ENCODE results near the gene RFC2.

- TF ChIP-seq CTCF (IDR thresholded peaks at IDR 0.05; ENCODE audit: control extremely low read depth in 1 of 3, insufficient read depth in 1 of 3, low read depth in 1 of 3, low read length in 3 of 3), result no peak
- TF ChIP-seq CEBPB (IDR thresholded peaks at IDR 0.05; ENCODE audit: low read depth, low read length), result no peak
- TF ChIP-seq POLR2AphosphoS5 (IDR thresholded peaks at IDR 0.05; ENCODE audit: low read depth, low read length), result no peak
- no peak for TF ChIP-seq RBBP5 (IDR thresholded peaks at IDR 0.05; ENCODE audit: borderline replicate concordance, low read depth, low read length)
These were observed 35.9 kb downstream of the RFC2 start for GRCh38 chr7:74218343-74218698.

Measured in H1 (cell line).